A673 (cell line): Measurements from ENCODE around the gene AHNAK2.

Experiments
- CTCF ChIP-seq: fragments of 300-800, 200-600 bp; sonication (generic); conservative IDR thresholded peaks from 2 replicates; pipeline ENCODE4 v1.5.1; 2017; ENCODE audit warnings: low read depth, mild to moderate bottlenecking, antibody characterized with exemption, low read length, moderate library complexity, mixed read lengths
- EZH2 ChIP-seq: fragments of 200-600 bp; sonication (generic); IDR thresholded peaks from 2 replicates; pipeline ENCODE4 v1.6.1; 2017; ENCODE audit warnings: borderline replicate concordance, low read depth, mild to moderate bottlenecking, mixed read lengths, antibody characterized with exemption, low read length; ENCODE audit not compliant: poor library complexity, severe bottlenecking

GRCh38 chr14:104981699-104982541 lies 3.7 kb upstream of the AHNAK2 start:
- TF ChIP-seq CTCF (no peak), EZH2 (no peak)
